Kidney (tissue), 14 donors: Measurements from ENCODE around the gene NKAIN2. TPM values are rescaled to one million over a fixed set of nuclear protein-coding genes. Genes with fewer than 3 reads are reported as not detected.
"Not testable (repeated sequence)": the region's sequence is repeated elsewhere in the genome, so short reads cannot be mapped to it uniquely, and the experiment has no call there.

ENCODE experiments used
- DNase-seq, 5 donors: peaks; one replicate each; pipeline ENCODE4 v3.0.0-alpha.2; 2013 to 2020
- FAIRE-seq: peaks from 2 replicates; lab custom pipeline; 2012; peaks lifted over from hg19 to GRCh38; lab: Jason Lieb, UNC
- H3K27ac ChIP-seq, 2 donors: one replicate each; pipeline ENCODE4 v1.7.0; 2013; ENCODE audit warnings: low read depth in 2 of 2, low read length in 2 of 2, inconsistent platforms in 1 of 2
- H3K27me3 ChIP-seq: one replicate; pipeline ENCODE4 v1.7.1; 2013; ENCODE audit warnings: low read length, inconsistent platforms; ENCODE audit not compliant: control insufficient read depth, insufficient read depth
- H3K36me3 ChIP-seq, 3 donors: one replicate each; pipeline versions ENCODE4 v1.7.0 to v1.7.1; 2013; ENCODE audit warnings: low read length in 3 of 3, control low read depth in 1 of 3, inconsistent platforms in 1 of 3; ENCODE audit not compliant: insufficient read depth in 3 of 3, control insufficient read depth in 2 of 3
- H3K4me1 ChIP-seq, 3 donors: one replicate each; pipeline versions ENCODE4 v1.7.0 to v1.7.1; 2013; ENCODE audit warnings: low read length in 3 of 3, inconsistent platforms in 1 of 3, low read depth in 1 of 3; ENCODE audit not compliant: control insufficient read depth in 2 of 3, insufficient read depth in 2 of 3
- H3K4me3 ChIP-seq, 3 donors: one replicate each; pipeline versions ENCODE4 v1.7.0 to v1.8.1; 2013; ENCODE audit warnings: low read length in 3 of 3, control low read depth in 1 of 3, inconsistent platforms in 1 of 3
- H3K9ac ChIP-seq, 3 donors: one replicate each; pipeline versions ENCODE4 v1.7.0 to v1.7.1; 2013; ENCODE audit warnings: low read length in 3 of 3, control low read depth in 1 of 3, inconsistent platforms in 1 of 3
- H3K9me3 ChIP-seq, 3 donors: one replicate each; pipeline versions ENCODE4 v1.7.0 to v1.7.1; 2013; ENCODE audit warnings: low read length in 3 of 3, control low read depth in 1 of 3, inconsistent platforms in 1 of 3; ENCODE audit not compliant: control insufficient read depth in 2 of 3, insufficient read depth in 1 of 3
- intact Hi-C: fragments of 100-400 bp; cut with DNase I; formaldehyde crosslinking; loops from one replicate; pipeline ENCODE4 v1.11.1; 2022
- polyA plus RNA-seq: library from polyadenylated mRNA; stranded (reverse); fragments of 350-450 nt; fragmentation: Illumina TruSeq; extraction: RNeasy Lipid Tissue Mini Kit (QIAGEN cat#74804); gene quantifications from one replicate; pipeline ENCODE4 v1.2.3, GENCODE V29; 2014; ENCODE audit warnings: low read depth, low replicate concordance; ENCODE audit not compliant: insufficient read depth
- total RNA-seq: library from RNA; stranded (reverse); fragmentation: NEBNext Ultra II Directional; extraction: Animal tissue kit (Norgen Biotek cat#: 25700); gene quantifications from one replicate; pipeline ENCODE4 v1.2.1, GENCODE V29; 2021
- TF ChIP-seq, protein P1 (sequence below): IDR thresholded peaks from 3 replicates; pipeline ENCODE4 v1.5.1; 2012; ENCODE audit warnings: mild to moderate bottlenecking, moderate library complexity, borderline replicate concordance; ENCODE audit not compliant: insufficient read depth; ENCODE audit errors: extremely low read depth
- donor health status: control.
- donor health status: control.
- donor health status: control.
- donor health status: control.
- donor health status: control.
- donor health status: DM: yes; HTN: yes; CAD: no.
- donor health status: Normal renal cell carcinoma (clear cell type).

The NKAIN2 gene
- total and polyA plus RNA-seq, 2 donors from 2014 or later = 0.39 to 1.8 TPM

- no peaks in the 10 kb centered on the region for H3K27me3 ChIP-seq
- intact Hi-C loops = no loop called here
These were observed 536.1 kb downstream of the NKAIN2 start for GRCh38 chr6:124339610-124340334.

DNA sequence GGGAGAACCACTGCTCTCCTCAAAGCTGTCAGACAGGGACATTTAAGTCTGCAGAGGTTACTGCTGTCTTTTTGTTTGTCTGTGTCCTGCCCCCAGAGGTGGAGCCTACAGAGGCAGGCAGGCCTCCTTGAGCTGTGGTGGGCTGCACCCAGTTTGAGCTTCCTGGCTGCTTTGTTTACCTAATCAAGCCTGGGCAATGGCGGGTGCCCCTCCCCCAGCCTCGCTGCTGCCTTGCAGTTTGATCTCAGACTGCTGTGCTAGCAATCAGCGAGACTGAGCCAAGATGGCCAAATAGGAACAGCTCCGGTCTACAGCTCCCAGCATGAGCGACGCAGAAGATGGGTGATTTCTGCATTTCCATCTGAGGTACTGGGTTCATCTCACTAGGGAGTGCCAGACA is 544.7 kb downstream of the NKAIN2 start:
- H3K27ac ChIP-seq, intact Hi-C loops, FAIRE-seq, H3K27me3 ChIP-seq, DNase-seq, H3K4me1 ChIP-seq, H3K9ac ChIP-seq, H3K9me3 ChIP-seq, H3K4me3 ChIP-seq, H3K36me3 ChIP-seq: not testable (repeated sequence)

More at GRCh38 chr6:124339610-124340334, 536.1 kb downstream of the NKAIN2 start:
- TF ChIP-seq, protein P1, sequence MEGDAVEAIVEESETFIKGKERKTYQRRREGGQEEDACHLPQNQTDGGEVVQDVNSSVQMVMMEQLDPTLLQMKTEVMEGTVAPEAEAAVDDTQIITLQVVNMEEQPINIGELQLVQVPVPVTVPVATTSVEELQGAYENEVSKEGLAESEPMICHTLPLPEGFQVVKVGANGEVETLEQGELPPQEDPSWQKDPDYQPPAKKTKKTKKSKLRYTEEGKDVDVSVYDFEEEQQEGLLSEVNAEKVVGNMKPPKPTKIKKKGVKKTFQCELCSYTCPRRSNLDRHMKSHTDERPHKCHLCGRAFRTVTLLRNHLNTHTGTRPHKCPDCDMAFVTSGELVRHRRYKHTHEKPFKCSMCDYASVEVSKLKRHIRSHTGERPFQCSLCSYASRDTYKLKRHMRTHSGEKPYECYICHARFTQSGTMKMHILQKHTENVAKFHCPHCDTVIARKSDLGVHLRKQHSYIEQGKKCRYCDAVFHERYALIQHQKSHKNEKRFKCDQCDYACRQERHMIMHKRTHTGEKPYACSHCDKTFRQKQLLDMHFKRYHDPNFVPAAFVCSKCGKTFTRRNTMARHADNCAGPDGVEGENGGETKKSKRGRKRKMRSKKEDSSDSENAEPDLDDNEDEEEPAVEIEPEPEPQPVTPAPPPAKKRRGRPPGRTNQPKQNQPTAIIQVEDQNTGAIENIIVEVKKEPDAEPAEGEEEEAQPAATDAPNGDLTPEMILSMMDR = no peak
- no peak overlapping the region for H3K9ac ChIP-seq
- no peak overlapping the region for H3K4me3 ChIP-seq
- FAIRE-seq (no peak), DNase-seq (no peak)
- no peaks in the 10 kb centered on the region for H3K36me3 ChIP-seq
- H3K27ac ChIP-seq = no peak overlapping the region
- H3K4me1 ChIP-seq = no peaks in the 10 kb centered on the region
- H3K9me3 ChIP-seq = no peaks in the 10 kb centered on the region

- FAIRE-seq = no peak
- intact Hi-C loops = no loop called here
These were observed 551.5 kb downstream of the NKAIN2 start for GRCh38 chr6:124355146-124355545.

GRCh38 chr6:124356276-124356810 is 552.7 kb downstream of the NKAIN2 start:
- FAIRE-seq = no peak
- TF ChIP-seq, protein P1 = no peak
- intact Hi-C loops = no loop called here

More at GRCh38 chr6:124355146-124355545, 551.5 kb downstream of the NKAIN2 start:
- TF ChIP-seq, protein P1 = no peak
- Histone ChIP-seq H3K9me3 (no peaks in the 10 kb centered on the region), H3K27ac (no peak overlapping the region), H3K4me1 (no peaks in the 10 kb centered on the region), H3K36me3 (no peaks in the 10 kb centered on the region), H3K27me3 (no peaks in the 10 kb centered on the region), H3K9ac (no peak overlapping the region), H3K4me3 (no peak overlapping the region)
- DNase-seq = no peak

More at GRCh38 chr6:124356276-124356810, 552.7 kb downstream of the NKAIN2 start:
- Histone ChIP-seq H3K27me3 (no peaks in the 10 kb centered on the region), H3K27ac (no peak overlapping the region), H3K36me3 (no peaks in the 10 kb centered on the region), H3K4me3 (no peak overlapping the region), H3K9me3 (no peaks in the 10 kb centered on the region), H3K9ac (no peak overlapping the region), H3K4me1 (no peaks in the 10 kb centered on the region)
- DNase-seq = no peak
